Fibroblast of skin of abdomen (primary cell): Measurements from ENCODE around the gene GCNT2.
"Not testable (repeated sequence)": the region's sequence is repeated elsewhere in the genome, so short reads cannot be mapped to it uniquely, and the experiment has no call there.

Experiments
- DNase-seq: peaks from one replicate; pipeline ENCODE4 v3.0.0-alpha.2; 2013

GCNT2 gene

GRCh38 chr6:10613723-10614122 is 92.6 kb downstream of the GCNT2 start:
- DNase-seq = no peak

GRCh38 chr6:10615675-10616074 is 94.5 kb downstream of the GCNT2 start:
- no peak for DNase-seq

- DNase-seq = not testable (repeated sequence)
These were observed 95.1 kb downstream of the GCNT2 start for GRCh38 chr6:10616266-10616665.

DNA sequence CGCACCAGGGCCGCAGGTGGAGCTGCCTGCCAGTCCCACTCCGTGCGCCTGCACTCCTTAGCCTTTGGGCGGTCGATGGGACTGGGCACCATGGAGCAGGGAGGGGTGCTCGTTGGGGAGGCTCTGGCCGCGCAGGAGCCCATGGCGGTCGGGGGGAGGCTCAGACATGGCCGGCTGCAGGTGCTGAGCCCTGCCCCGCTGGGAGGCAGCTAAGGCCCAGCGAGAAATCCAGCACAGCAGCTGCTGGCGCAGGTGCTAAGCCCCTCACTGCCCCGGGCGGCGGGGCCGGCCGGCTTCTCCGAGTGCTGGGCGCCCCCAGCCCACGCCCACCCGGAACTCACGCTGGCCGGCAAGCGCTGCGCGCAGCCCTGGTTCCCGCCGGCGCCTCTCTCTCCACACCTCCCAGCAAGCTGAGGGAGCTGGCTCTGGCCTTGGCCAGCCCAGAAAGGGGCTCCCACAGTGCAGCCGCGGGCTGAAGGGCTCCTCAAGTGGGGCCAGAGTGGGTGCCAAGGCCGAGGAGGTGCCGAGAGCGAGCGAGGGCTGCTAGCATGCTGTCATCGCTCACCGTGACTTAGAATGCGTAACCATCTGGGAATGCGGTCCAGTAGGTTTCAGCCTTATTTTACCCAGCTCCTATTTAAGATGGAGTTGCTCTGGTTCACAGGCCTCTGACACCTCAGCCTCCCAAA is 96.0 kb downstream of the GCNT2 start:
- DNase-seq = no peak

DNA sequence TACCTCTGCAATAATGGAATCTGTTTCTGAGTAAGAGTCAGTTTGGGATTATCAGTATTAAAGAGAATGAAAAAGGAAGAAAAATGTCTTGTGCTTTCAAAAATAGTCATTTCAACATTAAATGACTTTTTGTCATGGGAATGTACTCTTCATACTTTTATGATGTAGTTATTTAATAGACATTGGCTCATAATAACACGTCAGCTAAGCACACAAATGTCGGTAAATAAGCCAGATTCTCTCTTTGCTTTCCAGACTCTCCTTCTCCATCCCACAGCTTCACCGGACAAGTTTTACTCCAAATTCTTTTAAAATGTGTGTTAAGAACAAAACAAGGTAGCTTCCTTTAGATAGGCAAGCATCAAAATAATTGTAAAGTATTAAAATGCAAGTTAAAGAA is 97.3 kb downstream of the GCNT2 start:
- DNase-seq = no peak

- DNase-seq = no peak
These were observed 100.1 kb downstream of the GCNT2 start for GRCh38 chr6:10621213-10621612.

- no peak for DNase-seq
These were observed 100.7 kb downstream of the GCNT2 start for GRCh38 chr6:10621847-10622246.

DNA sequence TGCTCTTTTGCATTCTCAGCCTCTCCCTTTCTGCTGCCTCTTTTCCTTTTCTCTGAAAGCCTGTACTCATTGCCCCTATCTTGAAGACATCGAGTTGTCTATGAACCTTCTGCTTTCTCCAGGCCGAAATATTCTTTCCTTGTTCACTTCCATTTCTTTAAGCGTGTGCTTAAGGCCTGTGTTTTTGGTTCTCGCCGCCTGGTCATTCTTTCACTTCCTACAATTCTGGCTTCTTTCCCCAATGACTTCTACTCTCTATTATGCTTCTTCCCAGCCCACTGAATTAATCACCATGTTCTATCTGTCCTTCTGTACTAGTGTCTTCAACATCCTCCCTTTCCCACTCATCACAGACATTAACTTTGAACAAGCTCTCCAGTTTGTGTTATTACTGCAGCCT is 103.7 kb downstream of the GCNT2 start:
- no peak for DNase-seq

DNA sequence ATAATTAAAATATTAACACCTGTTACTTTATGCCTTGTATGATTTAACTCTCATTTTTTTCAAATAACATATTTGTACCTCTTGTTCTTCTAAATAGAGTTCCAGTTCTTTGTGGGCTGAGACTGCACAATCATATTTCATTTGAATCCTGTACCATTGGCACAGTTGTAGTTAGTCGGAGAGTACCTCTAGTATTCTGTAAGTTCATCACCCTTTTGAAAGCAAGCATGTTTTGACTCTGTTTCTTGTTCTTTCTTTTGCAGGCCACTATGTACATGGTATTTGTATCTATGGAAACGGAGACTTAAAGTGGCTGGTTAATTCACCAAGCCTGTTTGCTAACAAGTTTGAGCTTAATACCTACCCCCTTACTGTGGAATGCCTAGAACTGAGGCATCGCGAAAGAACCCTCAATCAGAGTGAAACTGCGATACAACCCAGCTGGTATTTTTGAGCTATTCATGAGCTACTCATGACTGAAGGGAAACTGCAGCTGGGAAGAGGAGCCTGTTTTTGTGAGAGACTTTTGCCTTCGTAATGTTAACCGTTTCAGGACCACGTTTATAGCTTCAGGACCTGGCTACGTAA is 105.1 kb downstream of the GCNT2 start:
- DNase-seq = no peak

DNA sequence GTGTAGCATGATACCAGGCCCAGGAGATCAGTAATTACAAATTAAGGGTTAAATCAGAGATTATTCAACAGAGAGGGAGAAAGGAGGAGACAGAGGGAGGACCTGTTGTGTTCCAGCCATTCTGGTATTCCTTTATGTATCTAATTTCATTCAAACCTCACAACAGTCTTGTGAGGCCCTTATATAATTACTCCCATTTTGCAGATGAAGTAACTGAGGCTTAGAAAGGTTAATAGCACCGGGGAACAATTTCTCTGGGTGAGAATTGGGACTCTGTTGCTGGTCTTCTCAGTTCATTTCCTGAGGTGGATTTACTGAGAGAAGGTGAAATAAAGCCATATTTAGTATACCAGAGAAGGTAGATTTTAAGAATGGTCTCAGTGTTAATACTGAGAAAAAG is 106.6 kb downstream of the GCNT2 start:
- no peak for DNase-seq

- no peak for DNase-seq
These were observed 109.0 kb downstream of the GCNT2 start for GRCh38 chr6:10630178-10630577.

- peak; percentile 39 for DNase-seq
These were observed 112.1 kb downstream of the GCNT2 start for GRCh38 chr6:10633216-10633615.

GRCh38 chr6:10640412-10640811 is 119.3 kb downstream of the GCNT2 start:
- DNase-seq = no peak

GRCh38 chr6:10641528-10641927 is 120.4 kb downstream of the GCNT2 start:
- no peak for DNase-seq

- no peak for DNase-seq
These were observed 122.1 kb downstream of the GCNT2 start for GRCh38 chr6:10643201-10643651.

DNA sequence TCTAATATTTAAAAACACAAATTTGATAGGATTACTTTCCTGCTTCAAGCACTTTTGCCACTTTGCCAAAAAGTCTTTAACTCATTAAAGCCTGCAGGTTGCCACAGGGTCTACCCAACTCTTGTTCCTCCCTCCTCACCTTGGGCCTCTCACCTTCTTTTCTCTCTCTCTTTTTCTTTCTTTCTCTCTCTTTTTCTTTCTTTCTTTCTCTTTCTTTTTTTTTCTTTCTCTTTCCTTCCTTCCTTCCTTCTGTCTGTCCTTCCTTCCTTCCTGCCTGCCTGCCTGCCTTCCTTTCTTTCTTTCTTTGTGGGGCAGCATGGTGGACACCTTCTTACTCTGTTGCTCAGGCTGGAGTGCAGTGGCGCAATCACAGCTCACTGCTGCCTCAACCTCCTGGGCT is 123.1 kb downstream of the GCNT2 start:
- DNase-seq = no peak

DNA sequence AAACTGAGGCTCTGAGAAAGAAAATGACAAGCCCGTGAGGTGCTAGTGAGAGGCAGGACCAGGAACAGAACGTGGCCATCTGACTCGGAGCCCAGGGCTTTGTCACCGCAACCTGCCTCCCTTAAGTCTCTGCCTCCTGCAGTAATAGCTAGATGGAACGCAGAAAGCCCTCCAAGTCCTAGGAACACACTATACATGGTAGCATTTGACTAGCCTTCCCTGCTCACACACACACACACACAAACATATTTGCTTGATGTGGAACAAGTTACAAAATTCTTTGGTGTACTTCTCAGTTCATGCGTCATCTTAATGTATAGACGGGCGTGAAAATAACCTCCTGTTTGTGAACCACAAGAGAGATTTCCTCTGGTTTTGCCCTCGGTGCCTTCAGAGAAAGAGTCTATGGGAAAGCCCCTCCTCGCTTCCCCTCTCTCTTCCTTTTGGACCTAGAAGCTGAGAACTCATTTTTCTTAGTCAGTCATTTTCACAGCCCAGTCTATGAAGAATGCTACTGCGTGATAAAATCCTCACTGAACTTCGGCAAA is 134.4 kb downstream of the GCNT2 start:
- no peak for DNase-seq

DNA sequence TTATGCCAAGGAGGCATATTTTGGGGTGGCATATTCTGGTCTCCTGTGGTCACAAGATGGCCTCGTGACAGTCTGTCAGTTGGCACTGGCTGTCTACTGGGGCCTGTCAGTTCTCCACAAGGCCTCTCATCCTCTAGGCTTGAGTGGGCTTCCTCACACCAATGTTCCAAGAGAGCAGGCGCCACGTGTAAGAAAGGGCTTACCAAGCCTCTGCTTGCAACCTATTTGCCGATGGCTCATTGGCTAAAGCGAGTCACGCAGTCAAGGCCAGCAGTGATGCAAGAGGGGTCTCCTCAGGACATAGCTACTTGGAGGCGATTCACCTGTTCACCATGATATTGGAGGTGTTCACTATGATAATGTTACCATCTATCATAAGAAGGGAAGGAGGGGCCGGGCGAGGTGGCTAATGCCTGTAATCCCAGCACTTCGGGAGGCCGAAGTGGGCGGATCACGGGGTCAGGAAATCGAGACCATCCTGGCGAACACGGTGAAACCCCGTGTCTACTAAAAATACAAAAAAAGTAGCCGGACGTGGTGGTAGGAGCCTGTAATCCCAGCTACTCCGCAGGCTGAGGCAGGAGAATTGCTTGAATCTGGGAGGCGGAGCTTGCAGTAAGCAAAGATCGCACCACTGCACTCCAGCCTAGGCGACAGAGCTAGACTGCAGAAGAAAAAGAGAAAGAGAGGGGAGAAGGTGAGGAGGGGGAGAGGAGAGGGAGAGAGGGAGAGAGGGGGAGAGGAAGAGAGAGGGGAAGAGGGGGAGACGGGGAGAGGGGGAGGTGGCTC is 138.0 kb downstream of the GCNT2 start:
- no peak for DNase-seq

- DNase-seq = peak; percentile 1
These were observed 138.7 kb downstream of the GCNT2 start for GRCh38 chr6:10659699-10660348.

DNA sequence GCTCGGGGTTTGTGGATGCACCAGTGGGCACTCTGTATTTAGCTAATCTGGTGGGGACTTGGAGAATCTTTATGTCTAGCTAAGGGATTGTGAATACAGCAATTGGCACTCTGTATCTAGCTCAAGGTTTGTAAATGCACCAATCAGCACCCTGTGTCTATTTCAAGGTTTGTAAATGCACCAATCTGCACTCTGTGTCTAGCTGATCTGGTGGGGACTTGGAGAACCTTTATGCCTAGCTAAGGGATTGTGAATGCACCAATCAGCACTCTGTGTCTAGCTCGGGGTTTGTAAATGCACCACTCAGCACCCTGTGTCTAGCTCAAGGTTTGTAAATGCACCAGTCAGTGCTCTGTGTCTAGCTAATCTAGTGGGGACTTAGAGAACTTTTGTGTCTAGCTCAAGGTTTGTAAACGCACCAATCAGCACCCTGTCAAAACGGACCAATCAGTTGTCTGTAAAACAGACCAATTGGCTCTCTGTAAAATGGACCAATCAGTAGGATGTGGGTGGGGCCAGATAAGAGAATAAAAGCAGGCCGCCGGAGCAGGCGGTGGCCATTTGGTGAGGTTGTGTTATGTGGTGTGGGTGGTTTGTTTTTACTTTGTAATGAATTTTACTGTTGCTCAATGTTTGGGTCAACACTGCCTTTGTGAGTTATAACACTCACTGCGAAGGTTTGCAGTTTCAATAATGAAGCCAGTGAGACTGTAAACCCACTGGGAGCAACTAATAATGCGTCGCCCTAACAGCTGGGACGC is 139.5 kb downstream of the GCNT2 start:
- DNase-seq = not testable (repeated sequence)

- no peak for DNase-seq
These were observed 141.1 kb downstream of the GCNT2 start for GRCh38 chr6:10662207-10662606.

DNA sequence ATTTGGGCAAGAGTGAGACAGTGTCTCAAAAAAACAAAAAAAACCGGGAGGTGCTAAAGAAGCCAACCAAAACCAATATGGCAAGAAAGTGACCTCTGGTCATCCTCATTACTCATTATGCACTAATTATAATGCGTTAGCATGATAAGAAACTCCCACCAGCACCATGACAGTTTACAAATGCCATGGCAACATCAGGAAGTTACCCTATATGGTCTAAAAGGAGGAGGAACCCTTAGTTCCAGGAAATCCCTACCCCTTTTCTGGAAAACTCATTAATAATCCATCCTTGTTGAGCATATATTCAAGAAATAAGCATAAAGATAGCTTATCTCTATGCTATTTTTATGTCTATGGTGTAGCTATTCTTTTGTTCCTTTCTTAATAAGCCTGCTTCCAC is 141.6 kb downstream of the GCNT2 start:
- no peak for DNase-seq
